HepG2 (cell line): ENCODE data around the gene SPAG9. TPM values are rescaled to one million over a fixed set of nuclear protein-coding genes. Genes with fewer than 3 reads are reported as not detected.

Experiments used
- ARNTL ChIP-seq: sonication (generic); formaldehyde crosslinking; IDR thresholded peaks from 2 replicates; pipeline ENCODE4 v1.4.0; 2020; ENCODE audit warnings: mild to moderate bottlenecking, missing genetic modification reagents
- BHLHE40 ChIP-seq: IDR thresholded peaks from 2 replicates; pipeline ENCODE4 v1.6.1; 2011; ENCODE audit warnings: low read length, improper control_type of control experiment
- CCAR2 ChIP-seq: fragments of 200-400 bp; formaldehyde crosslinking; optimal IDR thresholded peaks from 2 replicates; pipeline ENCODE3; 2018; ENCODE audit warnings: low read depth, mild to moderate bottlenecking, low read length, moderate library complexity
- DRAP1 ChIP-seq: IDR thresholded peaks from 2 replicates; pipeline ENCODE4 v1.6.1; 2016; ENCODE audit warnings: missing genetic modification reagents, missing compliant biosample characterization
- EP300 ChIP-seq, 3 experiments: sonication (generic) in 1 of 3; formaldehyde crosslinking in 1 of 3; IDR thresholded peaks; 2 replicates each; pipeline versions ENCODE4 v1.5.1 to v1.6.1; 2011 to 2020; ENCODE audit warnings: low read depth in 2 of 3, low read length in 2 of 3, borderline replicate concordance in 1 of 3, improper control_type of control experiment in 1 of 3, mild to moderate bottlenecking in 1 of 3, missing genetic modification reagents in 1 of 3, moderate library complexity in 1 of 3
- GTF2F1 ChIP-seq: fragments of 150-350 bp; IDR thresholded peaks from 2 replicates; pipeline ENCODE4 v1.6.1; 2014; ENCODE audit warnings: low read length
- HHEX ChIP-seq: IDR thresholded peaks from 2 replicates; pipeline ENCODE4 v1.6.1; 2016; ENCODE audit warnings: control low read depth
- HOXA7 ChIP-seq: sonication (generic); formaldehyde crosslinking; IDR thresholded peaks from 2 replicates; pipeline ENCODE4 v1.8.1; 2022; ENCODE audit warnings: mild to moderate bottlenecking, missing genetic modification reagents, moderate library complexity
- KLF12 ChIP-seq: sonication (generic); formaldehyde crosslinking; IDR thresholded peaks from 2 replicates; pipeline ENCODE4 v1.4.0; 2020; ENCODE audit warnings: missing genetic modification reagents, borderline replicate concordance
- MAFK ChIP-seq, 2 experiments: IDR thresholded peaks in 1 of 2; conservative IDR thresholded peaks in 1 of 2; 2 replicates each; pipeline ENCODE4 v1.6.1; 2011; ENCODE audit warnings: improper control_type of control experiment in 2 of 2, low read length in 2 of 2
- MEIS1 ChIP-seq: sonication (generic); formaldehyde crosslinking; IDR thresholded peaks from 2 replicates; pipeline ENCODE4 v1.9.0; 2021; ENCODE audit warnings: mild to moderate bottlenecking, missing genetic modification reagents, moderate library complexity, borderline replicate concordance
- NCOA2 ChIP-seq: sonication (generic); formaldehyde crosslinking; IDR thresholded peaks from 2 replicates; pipeline ENCODE4 v1.8.0; 2022; ENCODE audit warnings: inconsistent platforms
- RFXAP ChIP-seq: sonication (generic); formaldehyde crosslinking; IDR thresholded peaks from 2 replicates; pipeline ENCODE4 v1.4.0; 2020; ENCODE audit warnings: missing genetic modification reagents, borderline replicate concordance
- SMARCC2 ChIP-seq: fragments of 450-650 bp; IDR thresholded peaks from 2 replicates; pipeline ENCODE4 v1.6.1; 2017; ENCODE audit warnings: antibody characterized with exemption, mild to moderate bottlenecking
- SMARCE1 ChIP-seq: fragments of 450-650 bp; IDR thresholded peaks from 2 replicates; pipeline ENCODE4 v1.6.1; 2017; ENCODE audit warnings: borderline replicate concordance
- TFDP1 ChIP-seq: IDR thresholded peaks from 2 replicates; pipeline ENCODE4 v1.6.1; 2016; ENCODE audit warnings: missing compliant biosample characterization, missing genetic modification reagents, borderline replicate concordance
- THRA ChIP-seq: sonication (generic); formaldehyde crosslinking; IDR thresholded peaks from 2 replicates; pipeline ENCODE4 v1.4.0; 2020; ENCODE audit warnings: missing genetic modification reagents, borderline replicate concordance
- ZNF121 ChIP-seq: sonication (generic); formaldehyde crosslinking; IDR thresholded peaks from 2 replicates; pipeline ENCODE4 v1.5.0; 2020; ENCODE audit warnings: mild to moderate bottlenecking, missing genetic modification reagents
- ZNF207 ChIP-seq: fragments of 450-650 bp; IDR thresholded peaks from 2 replicates; pipeline ENCODE4 v1.6.1; 2016; ENCODE audit warnings: antibody characterized with exemption, borderline replicate concordance
- ZNF274 ChIP-seq: sonication (generic); formaldehyde crosslinking; IDR thresholded peaks from 2 replicates; pipeline ENCODE4 v1.5.1; 2020; ENCODE audit warnings: mild to moderate bottlenecking, missing genetic modification reagents
- ZNF30 ChIP-seq: sonication (generic); formaldehyde crosslinking; IDR thresholded peaks from 2 replicates; pipeline ENCODE4 v1.5.0; 2020; ENCODE audit warnings: mild to moderate bottlenecking, missing genetic modification reagents
- ZNF562 ChIP-seq: sonication (generic); formaldehyde crosslinking; IDR thresholded peaks from 2 replicates; pipeline ENCODE4 v1.8.0; 2022; ENCODE audit warnings: missing genetic modification reagents, borderline replicate concordance
- ZNF670 ChIP-seq: sonication (generic); formaldehyde crosslinking; IDR thresholded peaks from 2 replicates; pipeline ENCODE4 v1.8.0; 2022; ENCODE audit warnings: mild to moderate bottlenecking, missing genetic modification reagents, borderline replicate concordance
- ZNF83 ChIP-seq: sonication (generic); formaldehyde crosslinking; IDR thresholded peaks from 2 replicates; pipeline ENCODE4 v1.4.0; 2020; ENCODE audit warnings: missing genetic modification reagents, mild to moderate bottlenecking, borderline replicate concordance
- polyA plus RNA-seq, 8 experiments: library from polyadenylated mRNA; depleted of rRNA in 3 of 8; stranded (reverse) in 7 of 8; unstranded in 1 of 8; fragments of >200 nt; fragmentation: Illumina TruSeq in 4 of 8; extraction: Trizol in 4 of 8; gene quantifications; 2 replicates each; pipeline versions ENCODE4 v1.2.1 to v1.2.3, GENCODE V29; 2011 to 2016; ENCODE audit warnings: low read depth in 4 of 8, missing spikeins in 1 of 8, mixed read lengths in 1 of 8; ENCODE audit not compliant: insufficient read depth in 1 of 8
- total RNA-seq, 5 experiments: library from RNA; depleted of rRNA; stranded (reverse); fragments of >200 nt; fragmentation: Illumina TruSeq; extraction: Trizol; gene quantifications; 2 replicates each; pipeline ENCODE4 v1.2.3, GENCODE V29; 2016; ENCODE audit warnings: low read depth in 1 of 5
- TF ChIP-seq, protein P1 (sequence below): sonication (generic); formaldehyde crosslinking; IDR thresholded peaks from 2 replicates; pipeline ENCODE4 v1.4.0; 2020; ENCODE audit warnings: missing genetic modification reagents

The SPAG9 gene
- total and polyA plus RNA-seq, 2 of the 13 experiments (the other 11 are each of a cell fraction or from before 2014, with no cell fraction given): 43.2 to 78.6 TPM

- TF ChIP-seq, protein P1, sequence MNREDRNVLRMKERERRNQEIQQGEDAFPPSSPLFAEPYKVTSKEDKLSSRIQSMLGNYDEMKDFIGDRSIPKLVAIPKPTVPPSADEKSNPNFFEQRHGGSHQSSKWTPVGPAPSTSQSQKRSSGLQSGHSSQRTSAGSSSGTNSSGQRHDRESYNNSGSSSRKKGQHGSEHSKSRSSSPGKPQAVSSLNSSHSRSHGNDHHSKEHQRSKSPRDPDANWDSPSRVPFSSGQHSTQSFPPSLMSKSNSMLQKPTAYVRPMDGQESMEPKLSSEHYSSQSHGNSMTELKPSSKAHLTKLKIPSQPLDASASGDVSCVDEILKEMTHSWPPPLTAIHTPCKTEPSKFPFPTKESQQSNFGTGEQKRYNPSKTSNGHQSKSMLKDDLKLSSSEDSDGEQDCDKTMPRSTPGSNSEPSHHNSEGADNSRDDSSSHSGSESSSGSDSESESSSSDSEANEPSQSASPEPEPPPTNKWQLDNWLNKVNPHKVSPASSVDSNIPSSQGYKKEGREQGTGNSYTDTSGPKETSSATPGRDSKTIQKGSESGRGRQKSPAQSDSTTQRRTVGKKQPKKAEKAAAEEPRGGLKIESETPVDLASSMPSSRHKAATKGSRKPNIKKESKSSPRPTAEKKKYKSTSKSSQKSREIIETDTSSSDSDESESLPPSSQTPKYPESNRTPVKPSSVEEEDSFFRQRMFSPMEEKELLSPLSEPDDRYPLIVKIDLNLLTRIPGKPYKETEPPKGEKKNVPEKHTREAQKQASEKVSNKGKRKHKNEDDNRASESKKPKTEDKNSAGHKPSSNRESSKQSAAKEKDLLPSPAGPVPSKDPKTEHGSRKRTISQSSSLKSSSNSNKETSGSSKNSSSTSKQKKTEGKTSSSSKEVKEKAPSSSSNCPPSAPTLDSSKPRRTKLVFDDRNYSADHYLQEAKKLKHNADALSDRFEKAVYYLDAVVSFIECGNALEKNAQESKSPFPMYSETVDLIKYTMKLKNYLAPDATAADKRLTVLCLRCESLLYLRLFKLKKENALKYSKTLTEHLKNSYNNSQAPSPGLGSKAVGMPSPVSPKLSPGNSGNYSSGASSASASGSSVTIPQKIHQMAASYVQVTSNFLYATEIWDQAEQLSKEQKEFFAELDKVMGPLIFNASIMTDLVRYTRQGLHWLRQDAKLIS (CRISPR knock-in tag): no peak
- no peak for TF ChIP-seq ZNF30 (CRISPR knock-in tag)
- TF ChIP-seq THRA: peak; percentile 66; the same call in 1 of the 2 replicates
- TF ChIP-seq ZNF274 (CRISPR knock-in tag): no peak
- TF ChIP-seq EP300 (IDR thresholded peaks at IDR 0.05; ENCODE audit: low read depth in 2 of 2, low read length in 2 of 2): peak in 1 of 2 experiments; percentile 88; a peak in 2 of 4 replicates
- TF ChIP-seq EP300 (CRISPR knock-in tag; IDR thresholded peaks at IDR 0.05; ENCODE audit: borderline replicate concordance): peak; percentile 91
- peak; percentile 37; the same call in 1 of the 2 replicates for TF ChIP-seq RFXAP (CRISPR knock-in tag)
- TF ChIP-seq ZNF83 (CRISPR knock-in tag): no peak
- TF ChIP-seq ZNF670 (CRISPR knock-in tag): 0 out of 2 replicates have a peak, but pooled peaks have one; percentile 53
- no peak for TF ChIP-seq ZNF207
- peak; percentile 79 for TF ChIP-seq ARNTL
- peak; percentile 94 for TF ChIP-seq NCOA2 (CRISPR knock-in tag)
- no peak for TF ChIP-seq SMARCE1
- TF ChIP-seq BHLHE40: no peak
- TF ChIP-seq DRAP1 (CRISPR knock-in tag): peak; percentile 61; the same call in 1 of the 2 replicates
- TF ChIP-seq TFDP1 (CRISPR knock-in tag): no peak; the same call in 1 of the 2 replicates
- no peak for TF ChIP-seq HOXA7 (CRISPR knock-in tag)
- TF ChIP-seq CCAR2: no peak
- no peak for TF ChIP-seq MAFK (conservative IDR thresholded peaks at IDR 0.05 in 1 of 2, IDR thresholded peaks at IDR 0.05 in 1 of 2; ENCODE audit: low read length in 2 of 2)
- peak; percentile 54; the same call in 1 of the 2 replicates for TF ChIP-seq MEIS1
- no peak for TF ChIP-seq SMARCC2
- peak; percentile 96 for TF ChIP-seq ZNF121
- no peak for TF ChIP-seq ZNF562 (CRISPR knock-in tag)
- 0 out of 2 replicates have a peak, but pooled peaks have one; percentile 11 for TF ChIP-seq HHEX (CRISPR knock-in tag)
- TF ChIP-seq KLF12: 0 out of 2 replicates have a peak, but pooled peaks have one; percentile 39
- no peak for TF ChIP-seq GTF2F1
Observed at GRCh38 chr17:50979524-50979927, 141.1 kb downstream of the SPAG9 start (continued).
